ENCODE data around the gene KRT5.

Gene KRT5

DNA sequence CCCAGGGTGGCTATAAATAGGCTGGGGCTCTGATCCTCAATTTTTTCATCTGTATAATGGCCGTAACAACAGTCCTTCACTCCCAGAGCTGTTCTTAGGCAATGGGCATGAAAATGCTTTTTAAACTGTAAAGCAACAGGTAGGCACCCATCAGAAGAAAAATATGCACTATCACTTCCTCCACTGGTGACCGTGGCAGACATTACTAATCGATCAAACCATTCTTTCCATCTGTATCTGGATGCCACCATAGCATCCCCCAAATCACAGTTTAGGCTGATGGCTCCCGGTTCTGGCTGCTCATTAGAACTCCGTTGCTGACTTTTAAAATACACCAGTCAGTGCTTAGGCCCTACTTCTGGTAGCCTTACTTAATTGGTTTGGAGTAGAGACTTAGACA lies 21.5 kb upstream of the KRT5 start:
- no peak overlapping the region for H3K4me3 ChIP-seq (ENCODE audit: low read depth, low read length)
- POLR2A ChIA-PET = no interaction called here
- DNase-seq (ENCODE audit: low read depth, low spot score) = no peak
- CTCF ChIA-PET = no interaction called here
- TF ChIP-seq, protein P1, sequence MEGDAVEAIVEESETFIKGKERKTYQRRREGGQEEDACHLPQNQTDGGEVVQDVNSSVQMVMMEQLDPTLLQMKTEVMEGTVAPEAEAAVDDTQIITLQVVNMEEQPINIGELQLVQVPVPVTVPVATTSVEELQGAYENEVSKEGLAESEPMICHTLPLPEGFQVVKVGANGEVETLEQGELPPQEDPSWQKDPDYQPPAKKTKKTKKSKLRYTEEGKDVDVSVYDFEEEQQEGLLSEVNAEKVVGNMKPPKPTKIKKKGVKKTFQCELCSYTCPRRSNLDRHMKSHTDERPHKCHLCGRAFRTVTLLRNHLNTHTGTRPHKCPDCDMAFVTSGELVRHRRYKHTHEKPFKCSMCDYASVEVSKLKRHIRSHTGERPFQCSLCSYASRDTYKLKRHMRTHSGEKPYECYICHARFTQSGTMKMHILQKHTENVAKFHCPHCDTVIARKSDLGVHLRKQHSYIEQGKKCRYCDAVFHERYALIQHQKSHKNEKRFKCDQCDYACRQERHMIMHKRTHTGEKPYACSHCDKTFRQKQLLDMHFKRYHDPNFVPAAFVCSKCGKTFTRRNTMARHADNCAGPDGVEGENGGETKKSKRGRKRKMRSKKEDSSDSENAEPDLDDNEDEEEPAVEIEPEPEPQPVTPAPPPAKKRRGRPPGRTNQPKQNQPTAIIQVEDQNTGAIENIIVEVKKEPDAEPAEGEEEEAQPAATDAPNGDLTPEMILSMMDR (IDR thresholded peaks at IDR 0.05; ENCODE audit: insufficient read depth, low read length, missing control alignments) = no peak

DNA sequence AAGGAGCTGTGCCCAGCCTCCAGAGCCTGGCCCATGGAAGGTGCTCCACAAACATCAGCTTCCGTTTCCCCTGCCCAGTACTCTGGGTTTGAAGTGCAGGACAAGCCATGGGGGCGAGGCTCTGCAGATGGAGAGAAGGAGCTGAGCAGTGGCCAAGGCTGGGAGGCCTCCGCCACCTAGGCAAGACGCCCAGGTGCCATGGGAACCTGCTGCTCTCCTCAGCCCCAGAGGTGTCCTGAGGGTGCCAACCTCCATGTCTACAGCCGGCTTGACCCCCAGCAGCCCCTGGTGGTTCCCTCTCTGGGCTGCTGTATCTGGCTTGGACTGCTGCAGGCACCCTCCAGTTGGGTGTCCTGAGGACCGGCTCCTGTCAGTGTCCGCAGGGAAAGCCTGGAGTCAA lies 20.3 kb upstream of the KRT5 start:
- TF ChIP-seq, protein P1 (IDR thresholded peaks at IDR 0.05; ENCODE audit: insufficient read depth, low read length, missing control alignments) = no peak
- no peak for DNase-seq (ENCODE audit: low read depth, low spot score)
- ChIA-PET CTCF (no interaction called here), POLR2A (no interaction called here)
- H3K4me3 ChIP-seq (ENCODE audit: low read depth, low read length) = no peak overlapping the region

DNA sequence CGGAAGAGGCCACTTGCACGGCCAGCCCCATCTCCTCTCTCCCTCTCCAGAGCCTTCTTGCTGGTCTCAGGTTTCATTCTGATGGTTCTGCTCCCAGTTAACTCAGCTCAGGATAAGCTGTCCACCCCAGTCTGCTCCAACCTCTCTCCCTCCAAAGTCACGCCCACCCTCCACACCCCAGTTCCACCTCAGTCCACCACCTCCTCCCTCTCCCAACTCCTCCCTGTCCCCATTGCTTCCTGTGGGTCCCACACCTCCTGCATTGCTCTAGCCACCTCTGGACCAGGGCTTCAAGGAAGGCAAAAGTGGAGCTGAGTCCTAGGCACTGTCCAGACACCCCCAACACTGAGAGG lies 19.6 kb upstream of the KRT5 start:
- ChIA-PET POLR2A (no interaction called here), CTCF (interaction anchor here (0.7 to 2.0 kb wide), 3 partner anchors 167 to 441 kb away, joined by 3 to 5 read pairs (median 4); no protein-coding TSS in a partner anchor)
- no peak for DNase-seq (ENCODE audit: low read depth, low spot score)
- TF ChIP-seq, protein P1 (IDR thresholded peaks at IDR 0.05; ENCODE audit: insufficient read depth, low read length, missing control alignments) = no peak
- no peak overlapping the region for H3K4me3 ChIP-seq (ENCODE audit: low read depth, low read length)

DNA sequence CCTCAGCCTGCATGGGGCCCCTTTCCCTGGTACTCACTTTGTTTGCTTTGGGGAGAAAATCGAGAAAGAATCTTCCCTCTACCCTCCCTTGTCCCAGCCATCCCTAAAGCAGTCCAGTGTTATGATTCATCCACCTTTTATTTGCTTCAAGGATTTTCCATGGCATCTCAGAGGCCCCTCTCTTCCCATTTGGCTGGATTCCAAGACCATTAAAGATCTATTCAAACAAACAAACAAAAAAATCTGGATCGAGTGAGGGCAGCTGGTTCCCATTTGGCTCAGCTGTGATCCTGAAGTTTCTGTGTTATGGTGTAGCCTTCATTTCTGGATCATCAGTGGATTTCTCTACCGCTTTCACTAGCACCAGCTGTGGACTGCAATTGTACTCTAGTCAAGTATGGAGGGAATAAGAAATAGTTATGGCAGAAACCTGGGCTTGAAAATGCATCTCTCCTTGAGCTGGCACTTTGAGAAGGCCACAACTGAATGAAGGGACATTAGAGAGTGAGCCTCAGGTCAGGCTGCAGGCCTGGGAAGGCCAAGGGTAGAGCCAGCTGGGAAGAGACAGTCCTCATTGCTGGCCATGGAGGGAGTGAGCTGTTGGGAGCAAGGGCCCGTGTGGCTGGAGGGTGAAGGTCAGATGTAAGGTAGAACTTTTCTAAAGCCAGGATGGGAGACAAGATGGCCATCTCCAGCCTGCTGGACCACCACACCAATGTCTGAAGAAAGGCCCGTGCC lies 19.1 kb upstream of the KRT5 start:
- ChIA-PET CTCF (interaction anchor here (0.7 to 2.0 kb wide), 3 partner anchors 166 to 442 kb away, joined by 3 to 5 read pairs (median 4); no protein-coding TSS in a partner anchor), POLR2A (no interaction called here)
- no peak overlapping the region for H3K4me3 ChIP-seq (ENCODE audit: low read depth, low read length)
- TF ChIP-seq, protein P1 (IDR thresholded peaks at IDR 0.05; ENCODE audit: insufficient read depth, low read length, missing control alignments) = no peak
- peak; percentile 44 for DNase-seq (ENCODE audit: low read depth, low spot score)

DNA sequence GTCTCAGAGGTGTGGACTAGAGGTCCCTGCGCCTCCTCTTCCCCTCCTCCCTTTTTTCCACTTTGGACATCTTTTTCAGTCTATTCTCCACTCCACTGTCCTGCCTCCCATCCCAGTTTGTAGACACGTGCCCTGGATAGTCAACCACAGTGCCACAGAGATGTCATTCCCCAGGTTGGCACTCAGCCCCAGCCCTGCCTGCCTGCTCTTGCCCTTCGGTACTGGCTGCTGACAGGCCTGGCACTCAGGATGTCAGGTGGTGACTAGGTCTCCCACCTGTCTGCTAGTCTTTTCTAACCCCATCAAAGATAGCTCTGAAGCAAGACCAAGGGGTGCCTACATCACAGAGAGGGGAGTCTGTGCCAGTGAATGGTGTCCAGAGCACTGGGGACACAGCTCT lies 16.9 kb upstream of the KRT5 start:
- ChIA-PET POLR2A (no interaction called here), CTCF (no interaction called here)
- DNase-seq (ENCODE audit: low read depth, low spot score) = no peak
- TF ChIP-seq, protein P1 (IDR thresholded peaks at IDR 0.05; ENCODE audit: insufficient read depth, low read length, missing control alignments) = no peak
- H3K4me3 ChIP-seq (ENCODE audit: low read depth, low read length) = no peak overlapping the region

DNA sequence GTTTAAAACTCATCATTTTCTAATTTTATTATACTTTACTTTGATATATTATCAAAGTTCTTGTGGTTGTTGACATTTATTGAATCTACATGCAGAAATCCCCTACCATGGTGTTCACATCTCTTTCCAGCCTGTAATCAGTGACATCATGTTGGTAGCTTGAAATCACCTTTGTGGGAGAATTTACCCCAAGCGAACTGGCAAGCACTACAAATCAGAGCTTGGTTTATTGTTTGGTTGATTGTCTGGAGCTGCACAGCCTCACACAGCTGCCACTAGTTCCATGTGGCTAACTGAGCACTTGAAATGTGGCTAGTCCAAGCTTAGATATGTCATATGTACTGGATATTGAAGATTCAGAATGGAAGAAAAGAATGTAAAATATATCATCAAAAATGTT lies 15.4 kb upstream of the KRT5 start:
- TF ChIP-seq, protein P1 (IDR thresholded peaks at IDR 0.05; ENCODE audit: insufficient read depth, low read length, missing control alignments) = no peak
- ChIA-PET POLR2A (no interaction called here), CTCF (interaction anchor here (1.2 to 1.4 kb wide), 3 partner anchors 9 to 47 kb away, joined by 3 read pairs; no protein-coding TSS in a partner anchor)
- H3K4me3 ChIP-seq (ENCODE audit: low read depth, low read length) = no peak overlapping the region
- DNase-seq (ENCODE audit: low read depth, low spot score) = no peak
